Limb (tissue), 2 donors: ENCODE data around the gene PDSS1.
"Not testable (repeated sequence)": the region's sequence is repeated elsewhere in the genome, so short reads cannot be mapped to it uniquely, and the experiment has no call there.

Experiments used
- DNase-seq, 2 donors: peaks; one replicate each; pipeline ENCODE4 v3.0.0-alpha.2; 2016; ENCODE audit errors: extremely low spot score in 2 of 2

Gene PDSS1

DNA sequence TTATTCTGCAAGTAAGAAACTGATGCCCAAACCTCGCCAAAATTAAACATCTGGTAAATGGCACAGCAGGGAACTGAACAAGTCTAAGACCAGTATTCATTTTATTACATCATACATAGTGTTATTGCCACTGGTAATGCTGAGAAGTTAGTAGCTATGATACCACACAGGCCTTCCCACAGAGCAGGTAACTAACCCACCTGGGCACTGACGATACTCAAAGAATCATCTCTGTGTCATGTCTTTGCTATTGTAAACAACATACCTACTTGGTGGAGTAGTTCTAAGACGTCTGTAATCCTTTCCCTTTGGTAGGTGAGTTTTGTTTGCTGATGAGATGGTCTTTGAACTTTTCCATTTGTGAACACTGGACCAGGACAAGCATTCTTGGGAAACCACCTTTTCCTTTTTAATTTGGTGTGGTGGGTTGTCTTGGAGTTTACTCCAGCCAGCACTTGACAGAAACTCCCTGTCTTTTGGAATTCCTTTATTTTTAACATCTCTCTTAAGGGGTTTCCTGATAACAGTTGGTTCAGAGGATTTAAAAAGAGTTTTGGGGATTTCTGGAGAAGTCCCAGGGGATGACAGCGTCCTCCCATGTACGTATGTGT is 40.9 kb downstream of the PDSS1 start:
- DNase-seq, result no peak

DNA sequence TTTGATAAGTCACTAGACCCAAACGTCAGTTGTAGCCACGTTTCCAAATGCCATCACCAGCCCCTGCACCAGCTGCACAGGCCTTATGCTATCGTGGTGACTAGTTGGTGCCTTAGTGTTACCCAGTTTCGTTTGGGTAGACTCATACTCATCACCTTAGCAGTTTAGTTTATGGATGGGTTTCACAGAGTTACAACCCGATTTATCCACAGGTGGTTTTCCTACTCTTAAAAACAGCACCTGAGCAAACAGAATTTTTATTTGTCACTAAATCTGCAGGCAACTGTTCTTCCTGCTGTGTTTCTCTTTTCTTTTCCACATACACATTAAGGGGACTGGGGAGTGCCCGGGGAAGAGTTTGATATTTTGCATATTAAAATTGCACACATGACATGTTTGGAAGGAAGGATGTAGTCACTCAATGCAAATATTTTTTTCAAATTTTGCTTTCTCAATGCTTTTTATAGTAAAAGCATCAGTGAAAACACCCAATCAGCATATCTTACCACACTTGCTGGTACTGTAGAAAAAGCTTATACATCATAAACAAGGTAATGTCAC is 41.6 kb downstream of the PDSS1 start:
- DNase-seq, result no peak

DNA sequence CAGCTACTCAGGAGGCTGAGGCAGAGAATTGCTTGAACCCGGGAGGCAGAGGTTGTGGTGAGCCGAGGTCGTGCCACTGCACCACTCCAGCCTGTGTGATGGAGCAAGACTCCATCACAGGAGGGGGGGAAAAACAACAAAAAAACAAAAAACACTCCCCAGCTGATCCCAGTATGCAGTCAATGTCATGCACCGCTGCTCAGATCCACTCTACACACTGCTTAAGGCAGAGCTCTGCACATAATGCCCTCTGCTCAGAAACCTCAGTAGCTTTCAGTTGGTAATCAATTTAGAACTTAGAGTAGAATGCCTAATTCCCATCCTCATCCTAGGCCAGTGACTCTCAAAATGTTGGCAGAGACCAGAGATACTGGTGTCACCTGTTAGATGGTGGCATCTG is 43.9 kb downstream of the PDSS1 start:
- DNase-seq, result no peak

DNA sequence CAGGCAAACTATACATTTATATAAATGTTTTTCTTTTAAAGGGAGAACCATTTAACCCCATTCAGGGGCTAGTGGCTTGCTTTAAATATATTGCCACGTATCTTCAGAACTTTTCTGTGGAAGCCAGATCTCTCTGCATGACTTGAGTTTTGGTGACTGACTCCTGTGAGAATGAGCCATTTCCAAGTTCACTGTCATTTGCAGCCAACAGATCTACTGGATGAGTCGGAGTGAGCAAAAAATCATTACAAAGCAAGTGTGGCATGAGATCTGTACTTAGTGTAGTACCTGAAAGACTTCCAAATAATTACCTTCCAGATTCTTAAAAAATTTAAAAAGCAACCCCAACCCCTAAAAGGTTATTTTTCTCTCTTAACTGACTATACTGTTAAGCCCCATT is 45.6 kb downstream of the PDSS1 start:
- DNase-seq, result no peak

DNA sequence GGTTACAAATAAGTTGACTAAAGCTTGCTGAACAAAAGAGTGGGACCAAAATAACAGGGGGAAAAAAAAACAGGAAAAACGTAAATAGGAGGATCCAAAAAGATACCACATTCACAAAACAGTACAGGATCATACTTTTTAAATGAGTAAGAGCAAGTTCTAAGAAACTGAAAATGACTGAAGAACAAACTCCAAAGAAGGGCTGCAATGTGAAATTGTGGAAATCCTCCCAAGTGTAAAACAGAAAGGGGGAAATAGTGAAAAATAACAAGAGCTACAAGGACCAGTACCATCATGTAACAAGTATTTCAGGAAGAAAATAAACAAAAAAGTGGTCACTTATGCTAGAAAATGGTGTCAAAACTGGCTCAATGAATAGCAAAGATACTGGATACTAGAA is 46.3 kb downstream of the PDSS1 start:
- no peak for DNase-seq

DNA sequence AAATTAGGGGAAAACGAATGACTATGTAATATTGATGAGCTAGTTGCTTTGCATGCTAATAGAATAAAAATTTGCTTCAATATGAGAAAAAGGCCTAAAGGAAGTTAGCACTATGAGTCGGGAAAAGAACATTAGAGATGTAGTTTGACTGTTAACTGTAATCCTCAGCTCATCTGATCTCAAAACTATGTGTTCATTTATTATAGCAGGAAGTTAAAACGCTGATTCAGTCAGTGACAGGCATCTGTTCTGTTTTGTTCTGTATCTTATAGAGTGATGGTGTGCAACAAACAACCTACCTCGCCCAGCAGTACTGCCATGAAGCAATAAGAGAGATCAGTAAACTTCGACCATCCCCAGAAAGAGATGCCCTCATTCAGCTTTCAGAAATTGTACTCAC is 48.6 kb downstream of the PDSS1 start:
- no peak for DNase-seq

DNA sequence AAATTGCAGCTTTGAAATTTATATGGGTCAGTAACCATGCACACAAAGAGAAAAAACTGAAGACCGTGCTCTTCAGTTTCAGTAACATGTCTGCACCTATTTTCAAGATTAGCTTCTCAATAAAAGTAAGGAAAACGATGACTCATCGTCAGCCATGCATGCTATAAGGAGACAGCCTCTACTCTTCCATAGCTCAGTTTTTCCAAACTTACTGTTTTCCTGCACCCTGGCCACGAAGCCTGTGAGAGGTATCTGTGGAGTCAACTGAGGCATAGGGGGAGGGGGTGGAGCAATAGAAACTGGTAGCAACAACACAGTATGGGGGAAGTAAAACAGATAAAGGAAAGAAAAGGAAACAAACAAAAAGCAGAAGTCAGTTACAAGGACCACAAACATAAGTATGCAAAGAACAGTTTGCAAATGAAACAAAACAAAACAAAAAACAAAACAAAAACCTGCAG is 58.0 kb downstream of the PDSS1 start:
- no peak for DNase-seq

DNA sequence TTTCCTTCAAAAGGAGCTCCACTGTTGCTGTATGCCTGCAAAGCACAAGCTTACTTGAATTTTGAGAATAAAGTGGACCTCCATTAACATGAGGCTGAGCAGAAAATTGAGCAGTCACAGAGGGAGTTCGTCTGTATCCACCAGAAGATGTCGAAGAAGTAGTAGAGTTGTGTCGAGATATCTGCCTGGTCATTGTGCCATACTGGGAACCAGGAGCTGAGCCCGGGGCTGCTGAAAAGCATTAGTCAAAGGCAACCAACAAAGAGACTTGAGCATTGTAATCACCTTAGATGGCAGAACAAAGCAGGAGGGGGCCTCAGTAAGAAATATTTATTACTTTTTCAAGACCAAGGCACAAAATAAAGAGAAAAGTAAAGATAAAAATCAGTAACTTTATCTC is 61.5 kb downstream of the PDSS1 start:
- DNase-seq, result no peak

DNA sequence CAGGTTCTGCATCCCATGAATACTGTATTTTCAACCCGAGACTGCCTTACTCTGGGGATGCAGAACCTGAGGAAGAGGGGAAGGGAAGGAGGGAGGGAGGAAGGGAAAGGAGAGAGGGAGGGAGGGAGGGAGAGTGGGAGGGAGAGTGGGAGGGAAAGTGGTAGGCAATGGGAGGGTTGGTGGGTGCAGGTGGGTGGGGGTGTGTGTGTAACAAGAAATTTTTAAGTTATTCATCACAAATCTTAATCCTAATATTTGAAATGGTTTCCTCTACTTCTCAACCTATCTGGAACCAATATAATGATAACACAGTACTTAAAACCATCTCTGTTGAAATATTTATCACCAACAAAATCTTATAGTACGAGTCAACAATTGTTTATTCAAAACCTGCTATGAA is 68.0 kb downstream of the PDSS1 start:
- DNase-seq, result no peak

DNA sequence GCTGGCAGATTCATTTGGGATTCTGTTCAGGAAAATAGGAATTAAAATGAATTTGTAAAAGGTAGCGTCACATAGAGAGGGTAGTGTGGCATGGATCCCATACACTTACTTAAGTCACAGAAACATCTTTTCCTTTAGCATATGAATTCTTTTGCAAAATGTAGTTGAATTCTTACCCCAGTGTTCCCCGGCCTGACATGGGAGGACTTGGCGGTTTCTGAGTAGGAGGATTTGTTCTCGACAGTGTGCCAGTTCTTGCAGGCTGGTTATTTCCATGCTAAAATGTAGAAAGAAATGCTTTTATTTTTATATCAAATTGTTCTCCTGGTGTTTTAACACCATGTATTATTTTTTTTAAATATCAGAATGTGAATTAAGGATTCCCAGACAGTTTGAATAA is 72.6 kb downstream of the PDSS1 start:
- no peak for DNase-seq

DNA sequence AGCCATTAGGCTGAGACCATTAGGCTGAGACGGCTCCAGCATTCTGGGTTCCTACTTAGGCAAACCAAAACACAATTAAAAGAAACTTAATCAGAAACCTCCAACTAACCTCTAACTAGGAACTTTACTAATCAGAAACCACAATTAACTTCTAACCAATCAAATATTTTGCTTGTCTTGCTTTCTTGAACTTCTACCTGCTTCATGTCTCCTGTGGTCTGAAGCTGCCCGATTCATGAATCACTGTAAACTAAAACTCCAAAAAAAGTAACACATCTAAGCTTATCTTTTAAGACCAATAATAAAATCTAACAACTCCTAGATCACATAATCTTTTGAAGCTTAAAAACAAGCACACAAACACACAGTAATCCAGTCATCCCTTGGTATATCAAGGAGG is 76.1 kb downstream of the PDSS1 start:
- DNase-seq, result no peak

DNA sequence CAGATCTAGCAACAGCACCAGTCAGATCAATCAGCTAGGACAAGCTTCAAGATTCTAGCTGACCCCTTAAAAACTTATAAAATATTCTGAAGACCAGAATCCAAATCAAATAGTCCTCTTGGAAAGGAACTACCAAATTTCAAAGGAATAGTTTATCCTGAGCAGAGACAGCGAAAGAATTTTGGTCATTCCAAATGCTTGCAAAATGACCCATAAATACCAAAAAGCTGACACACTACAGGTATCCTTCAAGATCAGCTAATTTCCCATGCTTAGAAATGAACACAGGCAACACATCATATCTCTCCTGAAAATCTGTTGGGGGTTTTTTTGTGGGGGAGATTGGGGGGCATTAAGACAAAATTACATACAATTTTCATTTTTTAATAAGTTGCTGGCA is 78.8 kb downstream of the PDSS1 start:
- DNase-seq, result no peak

DNA sequence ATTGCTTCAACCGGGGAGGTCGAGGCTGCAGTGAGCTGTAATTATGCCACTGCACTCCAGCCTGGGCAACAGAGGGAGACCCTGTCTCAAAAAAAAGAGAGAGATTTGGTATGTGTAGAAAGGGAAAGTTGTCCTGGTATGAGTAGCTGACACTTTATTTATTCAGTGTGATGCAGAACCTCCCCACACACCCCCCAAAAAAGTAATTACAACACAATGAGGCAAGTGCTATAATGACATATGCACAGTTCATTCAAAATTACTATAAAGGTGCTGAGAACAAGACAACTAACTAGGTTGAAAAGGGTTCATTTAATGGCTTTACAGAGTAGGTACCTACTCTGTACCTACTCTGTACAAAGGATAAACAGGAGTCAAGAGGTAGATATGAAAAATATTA is 80.2 kb downstream of the PDSS1 start:
- DNase-seq, result no peak

DNA sequence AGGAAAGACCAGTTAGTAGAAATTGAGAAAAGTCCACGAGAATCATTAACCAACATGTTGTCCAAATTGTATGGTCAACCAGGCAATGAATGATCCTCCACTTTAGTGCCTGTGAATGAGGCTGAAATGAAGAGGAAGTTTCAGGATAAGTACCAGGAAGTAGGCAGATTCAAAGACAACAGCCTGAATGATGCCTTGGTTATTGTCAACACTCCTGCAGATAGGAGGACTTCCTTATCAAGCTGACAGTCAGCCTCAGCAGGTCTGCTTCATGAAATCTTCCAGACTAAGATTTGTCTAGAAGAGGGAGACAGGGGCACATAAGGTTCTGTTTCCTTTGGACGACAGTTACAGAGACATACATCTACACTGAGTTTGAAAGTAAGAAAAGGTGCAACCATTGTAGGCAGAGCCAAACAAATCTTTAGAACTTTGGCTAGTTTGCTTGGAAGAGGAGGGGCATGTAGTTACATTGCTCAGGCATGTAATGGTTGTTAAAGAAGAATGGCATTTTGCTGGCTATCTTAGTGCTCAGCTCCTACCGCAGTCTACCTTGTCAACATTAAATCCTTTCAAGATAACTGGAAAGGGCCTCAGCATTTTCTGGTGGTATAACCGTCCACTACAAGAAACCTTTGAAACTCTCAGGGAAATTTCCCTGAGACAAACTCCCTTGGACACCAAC is 81.8 kb downstream of the PDSS1 start:
- DNase-seq, result no peak

DNA sequence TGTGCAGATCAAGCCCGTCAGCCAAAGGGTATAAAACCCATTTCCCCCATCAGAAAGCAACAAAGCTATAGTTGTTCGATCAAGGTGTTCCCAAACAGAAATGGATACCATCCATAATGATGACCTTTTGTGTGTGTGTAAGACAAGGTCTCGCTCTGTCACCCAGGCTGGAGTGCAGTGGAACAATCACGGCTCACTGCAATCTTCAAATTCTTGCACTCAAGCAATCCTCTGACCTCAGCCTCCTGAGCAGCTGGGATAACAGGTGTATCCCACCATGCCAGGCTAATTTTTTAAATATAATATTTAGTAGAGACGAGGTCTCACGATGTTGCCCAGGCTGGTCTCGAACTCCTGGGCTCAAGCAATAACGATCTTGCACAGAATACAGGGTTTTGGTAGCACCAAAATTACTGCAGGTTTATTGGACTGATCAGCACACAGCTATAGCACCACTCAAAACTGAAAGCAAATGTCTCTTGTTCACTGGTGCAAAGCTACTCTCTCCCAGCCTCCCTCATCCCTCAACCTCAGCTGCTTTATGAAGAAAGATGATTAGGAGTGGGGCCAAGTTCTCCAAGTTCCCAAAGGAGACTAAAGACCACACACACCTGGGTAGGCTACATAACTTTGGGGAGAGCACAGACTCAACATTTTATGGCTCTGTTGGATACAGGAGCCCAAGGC is 82.7 kb downstream of the PDSS1 start:
- DNase-seq, result no peak

DNA sequence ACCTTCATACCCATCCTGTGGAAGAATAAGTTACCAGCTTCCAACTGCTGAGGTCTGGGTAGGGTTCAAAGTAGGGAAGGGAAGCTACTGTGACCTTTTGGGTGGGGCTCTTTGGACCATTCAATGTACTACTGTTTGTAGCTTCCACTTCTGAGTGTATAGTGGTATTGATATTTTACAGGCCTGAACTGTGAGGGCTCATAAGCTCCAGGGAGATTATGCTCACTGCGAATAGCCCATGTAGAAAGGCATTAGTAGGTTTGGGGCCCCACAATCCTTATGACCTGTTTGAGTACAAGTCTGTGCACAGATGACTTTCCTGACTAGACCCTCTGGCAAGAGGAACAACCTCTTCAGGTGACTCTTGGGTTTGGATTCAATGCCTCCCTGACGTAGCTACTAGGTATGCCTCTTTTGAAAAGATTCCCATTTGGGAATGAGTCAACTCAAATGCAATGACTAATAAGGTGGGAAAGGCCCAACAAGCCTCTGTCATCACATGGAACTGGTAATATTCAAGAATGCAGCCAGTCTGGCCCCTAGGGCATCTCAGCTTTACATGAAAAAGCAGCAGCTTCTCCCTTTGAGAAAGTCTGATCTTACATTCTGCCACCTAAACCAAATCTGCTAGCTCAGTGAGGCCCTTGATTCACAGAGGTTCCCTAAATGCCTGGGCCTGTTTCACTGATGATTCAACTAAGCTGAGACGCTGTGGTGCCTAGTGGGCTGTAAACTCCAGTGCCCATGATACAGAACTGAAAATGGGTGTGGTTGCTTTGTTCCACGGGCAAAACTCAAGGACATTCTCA is 83.5 kb downstream of the PDSS1 start:
- no peak for DNase-seq

DNA sequence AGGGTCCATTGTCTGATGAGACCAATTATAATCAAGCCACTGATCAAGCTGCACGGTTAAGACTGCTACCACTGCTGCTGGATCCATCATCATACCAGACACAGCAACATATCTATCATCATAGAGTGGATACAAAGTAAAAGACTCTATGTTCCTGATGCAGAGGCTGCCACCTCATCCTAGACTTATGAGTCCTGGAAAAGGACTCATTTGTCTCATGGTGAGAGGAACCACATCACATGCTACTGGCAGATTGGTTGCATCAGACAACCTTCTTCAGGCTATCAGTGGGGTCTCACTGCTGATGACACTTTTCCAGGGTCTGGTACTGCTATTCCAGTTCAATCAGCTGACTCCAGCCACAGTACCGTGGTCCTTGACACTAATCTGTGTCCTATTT is 84.3 kb downstream of the PDSS1 start:
- DNase-seq, result no peak

DNA sequence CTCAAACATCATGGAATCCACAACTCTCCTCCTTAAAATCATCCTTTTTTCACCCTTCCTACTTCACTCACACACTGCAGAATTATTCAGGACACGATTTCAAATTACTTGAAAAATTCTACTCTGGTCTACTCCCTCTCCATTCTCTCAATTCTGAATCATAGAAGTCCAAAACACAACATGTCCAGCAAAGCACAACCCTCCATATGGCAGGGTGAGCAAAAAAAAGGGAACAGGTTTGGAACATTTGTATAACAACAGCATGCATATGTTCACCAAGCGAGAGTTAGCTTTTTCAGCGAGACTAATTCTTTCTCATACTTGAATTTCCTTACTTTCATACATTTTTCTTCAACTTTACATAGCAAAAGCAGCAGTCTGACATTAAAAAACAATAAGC is 89.9 kb downstream of the PDSS1 start:
- no peak for DNase-seq

DNA sequence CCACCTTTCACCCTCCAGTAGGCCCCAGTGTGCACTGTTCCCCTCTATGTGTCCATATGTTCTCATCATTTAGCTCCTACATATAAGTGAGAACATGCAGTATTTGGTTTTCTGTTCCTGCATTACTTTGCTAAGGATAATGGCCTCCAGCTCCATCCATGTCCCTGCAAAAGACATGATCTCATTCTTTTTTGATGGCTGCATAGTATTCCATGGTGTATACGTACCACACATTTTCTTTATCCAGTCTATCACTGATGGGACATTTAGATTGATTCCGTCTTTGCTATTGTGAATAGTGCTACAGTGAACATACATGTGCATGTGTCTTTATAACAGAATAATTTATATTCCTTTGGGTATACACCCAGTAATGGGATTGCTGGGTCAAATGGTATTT is 92.3 kb downstream of the PDSS1 start:
- not testable (repeated sequence) for DNase-seq

DNA sequence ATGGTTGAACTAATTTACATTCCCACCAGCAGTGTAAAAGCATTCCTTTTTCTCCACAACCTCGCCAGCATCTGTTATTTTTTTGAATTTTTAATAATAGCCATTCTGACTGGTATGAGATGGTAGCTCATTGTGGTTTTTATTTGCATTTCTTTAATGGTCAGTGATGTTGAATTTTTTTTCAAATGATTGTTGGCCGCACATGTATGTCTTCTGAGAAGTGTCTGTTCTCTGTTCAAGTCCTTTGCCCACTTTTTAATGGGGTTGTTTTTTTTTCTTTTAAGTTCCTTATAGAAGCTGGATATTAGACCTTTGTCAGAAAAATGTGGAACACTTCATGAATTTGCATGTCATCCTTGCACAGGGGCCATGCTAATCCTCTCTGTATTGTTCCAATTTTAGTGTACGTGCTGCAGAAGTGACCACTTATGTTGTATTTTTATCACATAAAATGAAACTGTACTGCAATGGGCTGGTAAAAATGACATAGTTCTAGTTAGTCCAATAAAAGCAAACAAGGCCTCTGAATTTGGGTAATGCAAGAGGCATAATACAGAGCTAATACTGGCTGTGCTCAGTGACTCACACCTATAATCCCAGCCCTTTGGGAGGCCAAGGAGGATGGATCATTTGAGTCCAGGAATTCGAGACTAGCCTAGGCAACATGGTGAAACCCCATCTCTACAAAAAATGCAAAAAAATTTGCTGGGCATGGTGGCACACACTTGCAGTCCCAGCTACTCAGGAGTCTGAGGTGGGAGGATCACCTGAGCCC is 92.9 kb downstream of the PDSS1 start:
- no peak for DNase-seq
